Loucy (cell line): Measurements from ENCODE around the gene ZNF345.
A peak's percentile ranks its signal among the peaks of the same experiment; 100 is the strongest.

Experiments
- H2AFZ ChIP-seq: fragments of 200-600 bp; sonication (generic); 2 replicates; pipeline ENCODE4 v1.6.0; 2016; ENCODE audit warnings: antibody characterized with exemption, mild to moderate bottlenecking, low read length, moderate library complexity
- H3F3A ChIP-seq: fragments of 200-600 bp; 2 replicates; pipeline ENCODE4 v1.6.0; 2016; ENCODE audit warnings: antibody characterized with exemption, low read depth, mild to moderate bottlenecking
- H3K27me3 ChIP-seq: fragments of 200-600 bp; sonication (generic); 2 replicates; pipeline ENCODE4 v1.6.1; 2014; ENCODE audit warnings: low read length, mild to moderate bottlenecking; ENCODE audit not compliant: insufficient read depth, poor library complexity, severe bottlenecking
- H3K36me3 ChIP-seq: fragments of 200-600 bp; sonication (generic); 2 replicates; pipeline ENCODE4 v1.6.1; 2016; ENCODE audit warnings: low read length; ENCODE audit not compliant: insufficient read depth
- H3K4me1 ChIP-seq: fragments of 200-600 bp; sonication (generic); 2 replicates; pipeline ENCODE4 v1.5.1; 2014; ENCODE audit warnings: low read length, mild to moderate bottlenecking; ENCODE audit not compliant: insufficient read depth, poor library complexity, severe bottlenecking
- H3K4me2 ChIP-seq: fragments of 200-600 bp; sonication (generic); 2 replicates; pipeline ENCODE4 v1.6.0; 2014; ENCODE audit warnings: antibody characterized with exemption, low read length, low read depth, mild to moderate bottlenecking; ENCODE audit not compliant: poor library complexity, severe bottlenecking
- H3K4me3 ChIP-seq: fragments of 200-600 bp; sonication (generic); 2 replicates; pipeline ENCODE4 v1.5.1; 2014; ENCODE audit warnings: low read length, mild to moderate bottlenecking, mixed read lengths; ENCODE audit not compliant: poor library complexity, severe bottlenecking
- H3K79me2 ChIP-seq: fragments of 200-600 bp; sonication (generic); 2 replicates; pipeline ENCODE4 v1.6.1; 2014; ENCODE audit warnings: low read length; ENCODE audit not compliant: insufficient read depth
- H3K9ac ChIP-seq: fragments of 200-600 bp; sonication (generic); 2 replicates; pipeline ENCODE4 v1.6.0; 2014; ENCODE audit warnings: mild to moderate bottlenecking, low read depth, low read length, moderate library complexity; ENCODE audit not compliant: poor library complexity, severe bottlenecking
- H3K9me2 ChIP-seq: fragments of 200-600 bp; sonication (generic); replicated peaks from 2 replicates; pipeline ENCODE4 v1.6.1; 2016; ENCODE audit warnings: low read depth, low read length, mixed read lengths
- H3K9me3 ChIP-seq: fragments of 200-600 bp; sonication (generic); 2 replicates; pipeline ENCODE4 v1.6.1; 2014; ENCODE audit warnings: mild to moderate bottlenecking, antibody characterized with exemption, low read length, low read depth; ENCODE audit not compliant: insufficient read depth
- H4K20me1 ChIP-seq: fragments of 200-600 bp; sonication (generic); 2 replicates; pipeline ENCODE4 v1.6.0; 2014; ENCODE audit warnings: antibody characterized with exemption, low read length, mild to moderate bottlenecking; ENCODE audit not compliant: insufficient read depth, poor library complexity, severe bottlenecking
- EZH2phosphoT487 ChIP-seq: fragments of 200-600 bp; IDR thresholded peaks from 2 replicates; pipeline ENCODE4 v1.6.1; 2018; ENCODE audit warnings: antibody characterized with exemption, mild to moderate bottlenecking, moderate library complexity, borderline replicate concordance
- TF ChIP-seq, protein P1 (sequence below): fragments of 200-600 bp; sonication (generic); conservative IDR thresholded peaks from 2 replicates; pipeline ENCODE4 v1.5.1; 2014; ENCODE audit warnings: mild to moderate bottlenecking, antibody characterized with exemption, low read length

ZNF345 gene

GRCh38 chr19:36850559-36851442 lies at the start of gene ZNF345:
ZNF345 (plus strand) TSS chr19:36850876; CDS start chr19:36876831, 25,955 bp downstream.
- Histone ChIP-seq H3K9me3 (no peaks in the 10 kb centered on the region), H3K9ac (peak within 1 kb of the TSS; percentile 85), H3K9me2 (no peaks in the 10 kb centered on the region), H3K27me3 (no peaks in the 10 kb centered on the region), H3K4me3 (peak within 1 kb of the TSS; percentile 83), H3K79me2 (peaks cover 24% of the 10 kb centered on the region), H3F3A (no peaks in the 10 kb centered on the region), H3K36me3 (peaks cover 4% of the 10 kb centered on the region; the same call in 1 of the 2 replicates), H2AFZ (peak within 1 kb of the TSS; percentile 95), H3K4me2 (peak within 1 kb of the TSS; percentile 99), H3K4me1 (peaks cover 7% of the 10 kb centered on the region), H4K20me1 (no peaks in the 10 kb centered on the region)
- TF ChIP-seq, protein P1, sequence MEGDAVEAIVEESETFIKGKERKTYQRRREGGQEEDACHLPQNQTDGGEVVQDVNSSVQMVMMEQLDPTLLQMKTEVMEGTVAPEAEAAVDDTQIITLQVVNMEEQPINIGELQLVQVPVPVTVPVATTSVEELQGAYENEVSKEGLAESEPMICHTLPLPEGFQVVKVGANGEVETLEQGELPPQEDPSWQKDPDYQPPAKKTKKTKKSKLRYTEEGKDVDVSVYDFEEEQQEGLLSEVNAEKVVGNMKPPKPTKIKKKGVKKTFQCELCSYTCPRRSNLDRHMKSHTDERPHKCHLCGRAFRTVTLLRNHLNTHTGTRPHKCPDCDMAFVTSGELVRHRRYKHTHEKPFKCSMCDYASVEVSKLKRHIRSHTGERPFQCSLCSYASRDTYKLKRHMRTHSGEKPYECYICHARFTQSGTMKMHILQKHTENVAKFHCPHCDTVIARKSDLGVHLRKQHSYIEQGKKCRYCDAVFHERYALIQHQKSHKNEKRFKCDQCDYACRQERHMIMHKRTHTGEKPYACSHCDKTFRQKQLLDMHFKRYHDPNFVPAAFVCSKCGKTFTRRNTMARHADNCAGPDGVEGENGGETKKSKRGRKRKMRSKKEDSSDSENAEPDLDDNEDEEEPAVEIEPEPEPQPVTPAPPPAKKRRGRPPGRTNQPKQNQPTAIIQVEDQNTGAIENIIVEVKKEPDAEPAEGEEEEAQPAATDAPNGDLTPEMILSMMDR, result no peak
- no peak for TF ChIP-seq EZH2phosphoT487

GRCh38 chr19:36805364-36805763 lies 45.3 kb upstream of the ZNF345 start:
- no peaks in the 10 kb centered on the region for H3K36me3 ChIP-seq
- no peak overlapping the region for H2AFZ ChIP-seq
- no peaks in the 10 kb centered on the region for H3K4me1 ChIP-seq
- no peak overlapping the region for H3K4me3 ChIP-seq
- no peaks in the 10 kb centered on the region for H3K79me2 ChIP-seq
- H4K20me1 ChIP-seq, result no peaks in the 10 kb centered on the region
- H3K9me2 ChIP-seq, result no peaks in the 10 kb centered on the region
- no peaks in the 10 kb centered on the region for H3K27me3 ChIP-seq
- no peak overlapping the region for H3K4me2 ChIP-seq
- H3K9me3 ChIP-seq, result no peaks in the 10 kb centered on the region; the same call in 1 of the 2 replicates
- no peak overlapping the region for H3K9ac ChIP-seq
- H3F3A ChIP-seq, result no peaks in the 10 kb centered on the region
- TF ChIP-seq, protein P1, result no peak; the same call in 1 of the 2 replicates
- TF ChIP-seq EZH2phosphoT487, result no peak

DNA sequence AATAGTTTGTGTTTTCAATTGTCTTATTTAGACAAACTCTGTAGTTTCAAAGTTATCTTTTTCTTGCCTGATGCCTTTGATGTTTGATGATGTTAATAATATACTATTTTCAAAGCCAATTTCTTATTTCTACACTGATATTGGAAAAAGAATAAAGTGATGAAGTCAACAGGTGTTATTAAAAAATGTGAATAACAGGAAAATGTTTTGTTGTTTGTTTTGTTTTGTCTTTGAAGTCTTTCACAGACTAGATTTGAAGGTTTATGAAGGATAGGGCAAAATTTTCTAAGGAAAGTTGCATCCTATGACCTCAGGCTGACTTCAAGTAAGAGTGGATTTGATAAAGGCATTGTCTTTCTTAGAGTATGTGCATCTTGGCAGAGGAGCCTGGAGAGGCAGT lies 43.6 kb upstream of the ZNF345 start:
- Histone ChIP-seq H3K4me2 (no peak overlapping the region), H2AFZ (no peak overlapping the region), H3K27me3 (no peaks in the 10 kb centered on the region), H3K4me1 (no peaks in the 10 kb centered on the region), H3K36me3 (no peaks in the 10 kb centered on the region), H3K4me3 (no peak overlapping the region), H3K9ac (no peak overlapping the region), H3K9me2 (no peaks in the 10 kb centered on the region), H3K9me3 (peaks cover 9% of the 10 kb centered on the region; the same call in 1 of the 2 replicates), H3F3A (no peaks in the 10 kb centered on the region), H3K79me2 (no peaks in the 10 kb centered on the region), H4K20me1 (no peaks in the 10 kb centered on the region)
- TF ChIP-seq, protein P1, result no peak
